Activated T-cell treated with anti-CD3 and anti-CD28 coated beads for 48 hours (primary cell): ENCODE data around the gene STK4.
"Not testable (repeated sequence)": the region's sequence is repeated elsewhere in the genome, so short reads cannot be mapped to it uniquely, and the experiment has no call there.

ENCODE experiments used
- DNase-seq: peaks from one replicate; pipeline ENCODE4 v3.0.0-alpha.2; 2020; ENCODE audit warnings: low read depth

The STK4 gene

GRCh38 chr20:44988631-44989171 is 22.4 kb downstream of the STK4 start:
- DNase-seq, result no peak

- DNase-seq, result peak; percentile 50
Measured at GRCh38 chr20:44990425-44990824, 24.1 kb downstream of the STK4 start.

GRCh38 chr20:44990957-44991356 is 24.6 kb downstream of the STK4 start:
- no peak for DNase-seq

- DNase-seq, result no peak
Measured at GRCh38 chr20:44993343-44993742, 27.0 kb downstream of the STK4 start.

- no peak for DNase-seq
Measured at GRCh38 chr20:44997171-44997570, 30.9 kb downstream of the STK4 start.

GRCh38 chr20:44997668-44998067 is 31.4 kb downstream of the STK4 start:
- no peak for DNase-seq

GRCh38 chr20:45008521-45009049 is 42.3 kb downstream of the STK4 start:
- DNase-seq, result no peak

GRCh38 chr20:45010399-45010828 is 44.1 kb downstream of the STK4 start:
- DNase-seq, result no peak

GRCh38 chr20:45011108-45011526 is 44.8 kb downstream of the STK4 start:
- DNase-seq, result no peak

- no peak for DNase-seq
Measured at GRCh38 chr20:45012682-45013302, 46.5 kb downstream of the STK4 start.

- DNase-seq, result not testable (repeated sequence)
Measured at GRCh38 chr20:45014131-45014530, 47.8 kb downstream of the STK4 start.

- no peak for DNase-seq
Measured at GRCh38 chr20:45014671-45015415, 48.5 kb downstream of the STK4 start.

- no peak for DNase-seq
Measured at GRCh38 chr20:45016089-45016671, 49.9 kb downstream of the STK4 start.

GRCh38 chr20:45017281-45017680 is 51.0 kb downstream of the STK4 start:
- no peak for DNase-seq

GRCh38 chr20:45017857-45018256 is 51.5 kb downstream of the STK4 start:
- no peak for DNase-seq

- no peak for DNase-seq
Measured at GRCh38 chr20:45019027-45019761, 52.9 kb downstream of the STK4 start.

GRCh38 chr20:45019762-45020123 is 53.4 kb downstream of the STK4 start:
- no peak for DNase-seq

GRCh38 chr20:45020236-45020886 is 54.0 kb downstream of the STK4 start:
- DNase-seq, result no peak

GRCh38 chr20:45021631-45022030 is 55.3 kb downstream of the STK4 start:
- DNase-seq, result no peak

GRCh38 chr20:45023140-45023539 is 56.8 kb downstream of the STK4 start:
- DNase-seq, result not testable (repeated sequence)

- no peak for DNase-seq
Measured at GRCh38 chr20:45028424-45029136, 62.3 kb downstream of the STK4 start.
